GM18907 (cell line): ENCODE measurements around the gene METRN.
A peak's percentile ranks its signal among the peaks of the same experiment; 100 is the strongest.
"Not testable (repeated sequence)": the region's sequence is repeated elsewhere in the genome, so short reads cannot be mapped to it uniquely, and the experiment has no call there.

Source experiments
- ATAC-seq: cut with Tn5 transposase; IDR thresholded peaks from one replicate; pipeline ENCODE4 v1.9.1; 2021; ENCODE audit warnings: mild to moderate bottlenecking, moderate library complexity; ENCODE audit not compliant: unreplicated experiment

The METRN gene

GRCh38 chr16:708959-709358 lies 6.0 kb upstream of the METRN start:
- no peak for ATAC-seq

- ATAC-seq: no peak
Measured at GRCh38 chr16:709566-710499, 5.1 kb upstream of the METRN start.

GRCh38 chr16:710500-711075 lies 4.3 kb upstream of the METRN start:
- ATAC-seq: no peak

GRCh38 chr16:711084-711483 lies 3.8 kb upstream of the METRN start:
- no peak for ATAC-seq

GRCh38 chr16:711548-712320 lies 3.2 kb upstream of the METRN start:
- ATAC-seq: peak; percentile 46

GRCh38 chr16:712740-713250 lies 2.1 kb upstream of the METRN start:
- ATAC-seq: not testable (repeated sequence)

- ATAC-seq: no peak
Measured at GRCh38 chr16:714079-714478, 839 bp upstream of the METRN start.

- peak; percentile 5 for ATAC-seq
Measured at GRCh38 chr16:715477-716199, 720 bp downstream of the METRN start.

- ATAC-seq: no peak
Measured at GRCh38 chr16:716200-716568, 1.3 kb downstream of the METRN start.

GRCh38 chr16:716768-717325 lies 1.9 kb downstream of the METRN start:
- ATAC-seq: no peak

- no peak for ATAC-seq
Measured at GRCh38 chr16:717450-718245, 2.7 kb downstream of the METRN start.

- no peak for ATAC-seq
Measured at GRCh38 chr16:718389-718788, 3.5 kb downstream of the METRN start.

GRCh38 chr16:718922-719321 lies 4.0 kb downstream of the METRN start:
- no peak for ATAC-seq

- ATAC-seq: no peak
Measured at GRCh38 chr16:719815-720446, 5.0 kb downstream of the METRN start.

- peak; percentile 24 for ATAC-seq
Measured at GRCh38 chr16:720447-720989, 5.6 kb downstream of the METRN start.

GRCh38 chr16:720990-721764 lies 6.3 kb downstream of the METRN start, which contains the start of gene ANTKMT:
Gene ANTKMT (plus strand): TSS chr16:721146. CDS start chr16:721275, 129 bp downstream.
- peak; percentile 64 for ATAC-seq

- ATAC-seq: no peak
Measured at GRCh38 chr16:721765-722540, 7.0 kb downstream of the METRN start.
